ENCODE data around the gene ZNF185. TPM values are rescaled to one million over a fixed set of nuclear protein-coding genes. Genes with fewer than 3 reads are reported as not detected.

The ZNF185 gene
- total RNA-seq, 4 donors from 2014 or later, result 5.2 to 13.4 (median 9.0) TPM

GRCh38 chrX:152878976-152879755, 18.7 kb upstream of the ZNF185 start:
- ATAC-seq (ENCODE audit: low FRiP score) (no peak), DNase-seq (ENCODE audit: low spot score) (no peak)
- TF ChIP-seq, protein P1, sequence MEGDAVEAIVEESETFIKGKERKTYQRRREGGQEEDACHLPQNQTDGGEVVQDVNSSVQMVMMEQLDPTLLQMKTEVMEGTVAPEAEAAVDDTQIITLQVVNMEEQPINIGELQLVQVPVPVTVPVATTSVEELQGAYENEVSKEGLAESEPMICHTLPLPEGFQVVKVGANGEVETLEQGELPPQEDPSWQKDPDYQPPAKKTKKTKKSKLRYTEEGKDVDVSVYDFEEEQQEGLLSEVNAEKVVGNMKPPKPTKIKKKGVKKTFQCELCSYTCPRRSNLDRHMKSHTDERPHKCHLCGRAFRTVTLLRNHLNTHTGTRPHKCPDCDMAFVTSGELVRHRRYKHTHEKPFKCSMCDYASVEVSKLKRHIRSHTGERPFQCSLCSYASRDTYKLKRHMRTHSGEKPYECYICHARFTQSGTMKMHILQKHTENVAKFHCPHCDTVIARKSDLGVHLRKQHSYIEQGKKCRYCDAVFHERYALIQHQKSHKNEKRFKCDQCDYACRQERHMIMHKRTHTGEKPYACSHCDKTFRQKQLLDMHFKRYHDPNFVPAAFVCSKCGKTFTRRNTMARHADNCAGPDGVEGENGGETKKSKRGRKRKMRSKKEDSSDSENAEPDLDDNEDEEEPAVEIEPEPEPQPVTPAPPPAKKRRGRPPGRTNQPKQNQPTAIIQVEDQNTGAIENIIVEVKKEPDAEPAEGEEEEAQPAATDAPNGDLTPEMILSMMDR (IDR thresholded peaks at IDR 0.05), result no peak

- ATAC-seq (ENCODE audit: low FRiP score) (no peak), DNase-seq (ENCODE audit: low spot score) (no peak)
- TF ChIP-seq, protein P1 (IDR thresholded peaks at IDR 0.05), result no peak
Observed at GRCh38 chrX:152881289-152881688, 16.6 kb upstream of the ZNF185 start.

- no peak for DNase-seq (ENCODE audit: low spot score)
- ATAC-seq (ENCODE audit: low FRiP score), result no peak
- TF ChIP-seq, protein P1 (IDR thresholded peaks at IDR 0.05), result no peak
Observed at GRCh38 chrX:152884171-152884570, 13.7 kb upstream of the ZNF185 start.

GRCh38 chrX:152886716-152887115, 11.2 kb upstream of the ZNF185 start:
- no peak for DNase-seq (ENCODE audit: low spot score)
- no peak for ATAC-seq (ENCODE audit: low FRiP score)
- TF ChIP-seq, protein P1 (IDR thresholded peaks at IDR 0.05), result no peak

DNA sequence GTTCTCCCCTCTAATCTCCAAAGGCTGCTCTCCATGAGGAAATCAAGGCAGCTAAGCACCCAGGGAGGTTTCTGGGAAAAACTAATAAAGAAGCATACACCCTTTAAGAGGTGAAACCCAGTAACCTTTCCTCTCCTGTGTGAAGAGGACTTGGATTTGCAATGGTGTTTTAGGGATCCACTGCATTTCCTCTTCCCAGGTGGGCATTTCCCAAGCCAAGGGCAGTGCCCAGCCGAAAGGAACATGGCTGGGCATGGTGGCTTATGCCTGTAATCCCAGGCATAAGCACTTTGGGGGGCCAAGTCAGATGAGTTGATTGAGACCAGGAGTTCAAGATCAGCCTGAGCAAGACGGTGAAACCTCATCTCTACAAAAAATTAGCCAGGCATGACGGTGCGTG, 5.4 kb upstream of the ZNF185 start:
- no peak for ATAC-seq (ENCODE audit: low FRiP score)
- TF ChIP-seq, protein P1 (IDR thresholded peaks at IDR 0.05), result no peak
- no peak for DNase-seq (ENCODE audit: low spot score)

DNA sequence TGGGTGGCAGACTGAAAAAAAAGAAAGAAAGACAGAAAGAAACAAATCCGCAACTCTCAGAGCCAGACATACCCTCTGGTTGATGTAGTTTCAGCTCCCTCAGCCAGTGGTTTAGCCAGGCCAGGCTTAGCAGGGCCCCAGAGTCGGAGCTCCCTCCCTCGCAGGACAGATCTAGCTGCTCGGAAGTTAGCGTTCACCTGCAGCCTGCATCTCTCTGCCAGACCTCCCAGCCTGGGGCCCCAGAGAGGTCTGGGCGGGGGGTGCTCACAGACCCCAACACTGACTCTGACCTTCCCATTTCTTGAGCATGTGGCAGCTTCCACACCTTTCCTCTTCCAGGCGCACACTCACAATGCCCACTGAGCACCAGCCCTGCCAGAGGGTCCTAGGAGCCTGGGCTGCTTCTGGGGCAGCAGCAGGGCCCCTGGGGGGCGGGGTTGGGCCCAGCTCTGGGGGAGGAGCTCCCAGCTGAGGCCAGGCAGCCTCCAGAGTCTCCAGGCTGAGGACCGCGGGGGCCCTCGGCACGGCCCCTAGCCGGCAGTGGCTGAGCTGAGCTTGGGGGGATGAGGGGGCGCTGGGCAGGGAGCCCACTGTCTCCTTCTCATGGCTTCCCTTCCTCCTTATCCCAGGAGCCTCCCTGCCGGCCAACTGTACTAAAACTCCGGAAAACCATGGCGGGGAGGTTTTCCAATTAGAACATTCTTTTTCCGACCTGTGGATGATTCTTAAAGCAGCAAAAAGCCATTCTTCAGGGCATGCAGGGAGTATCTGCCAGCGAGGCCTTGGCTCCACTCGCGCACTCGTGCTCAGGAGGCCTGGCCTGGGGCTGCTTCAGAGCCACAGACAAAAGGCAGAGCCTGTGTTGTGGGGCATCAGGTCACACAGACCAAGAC, 4.6 kb upstream of the ZNF185 start:
- TF ChIP-seq, protein P1 (IDR thresholded peaks at IDR 0.05), result no peak
- ATAC-seq (ENCODE audit: low FRiP score), result no peak
- no peak for DNase-seq (ENCODE audit: low spot score)
